B cell (primary cell): Measurements from ENCODE around the gene BBS7.

Experiments used
- EZH2 ChIP-seq: IDR thresholded peaks from 2 replicates; pipeline ENCODE4 v1.6.1; 2012; ENCODE audit warnings: borderline replicate concordance, low read depth, mild to moderate bottlenecking, moderate library complexity, low read length; ENCODE audit not compliant: insufficient read depth, poor library complexity, severe bottlenecking
- TF ChIP-seq, protein P1 (sequence below): fragments of 200-600 bp; IDR thresholded peaks from one replicate; pipeline ENCODE4 v1.8.0; 2022; ENCODE audit warnings: antibody characterized with exemption, mild to moderate bottlenecking

DNA sequence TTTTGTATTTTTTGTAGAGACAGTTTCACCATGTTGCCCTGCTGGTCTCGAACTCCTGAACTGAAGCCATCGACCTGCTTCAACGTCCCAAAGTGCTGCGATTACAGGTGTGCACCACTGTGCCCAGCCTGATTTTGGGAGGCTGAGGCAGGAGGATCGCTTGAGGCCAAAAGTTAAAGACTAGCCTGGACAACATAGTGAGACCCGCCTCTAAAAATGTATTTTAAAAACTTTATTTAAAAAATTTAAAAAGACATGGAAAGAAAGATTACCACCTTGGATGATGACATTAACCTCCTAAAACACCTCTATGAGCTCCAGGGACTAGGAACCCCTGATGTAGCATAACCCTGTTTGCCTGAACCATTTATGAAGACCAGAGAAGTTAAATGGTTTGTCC, 5.8 kb upstream of the BBS7 start:
- no peak for TF ChIP-seq EZH2
- TF ChIP-seq, protein P1, sequence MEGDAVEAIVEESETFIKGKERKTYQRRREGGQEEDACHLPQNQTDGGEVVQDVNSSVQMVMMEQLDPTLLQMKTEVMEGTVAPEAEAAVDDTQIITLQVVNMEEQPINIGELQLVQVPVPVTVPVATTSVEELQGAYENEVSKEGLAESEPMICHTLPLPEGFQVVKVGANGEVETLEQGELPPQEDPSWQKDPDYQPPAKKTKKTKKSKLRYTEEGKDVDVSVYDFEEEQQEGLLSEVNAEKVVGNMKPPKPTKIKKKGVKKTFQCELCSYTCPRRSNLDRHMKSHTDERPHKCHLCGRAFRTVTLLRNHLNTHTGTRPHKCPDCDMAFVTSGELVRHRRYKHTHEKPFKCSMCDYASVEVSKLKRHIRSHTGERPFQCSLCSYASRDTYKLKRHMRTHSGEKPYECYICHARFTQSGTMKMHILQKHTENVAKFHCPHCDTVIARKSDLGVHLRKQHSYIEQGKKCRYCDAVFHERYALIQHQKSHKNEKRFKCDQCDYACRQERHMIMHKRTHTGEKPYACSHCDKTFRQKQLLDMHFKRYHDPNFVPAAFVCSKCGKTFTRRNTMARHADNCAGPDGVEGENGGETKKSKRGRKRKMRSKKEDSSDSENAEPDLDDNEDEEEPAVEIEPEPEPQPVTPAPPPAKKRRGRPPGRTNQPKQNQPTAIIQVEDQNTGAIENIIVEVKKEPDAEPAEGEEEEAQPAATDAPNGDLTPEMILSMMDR, result no peak
